Stimulated activated CD8-positive, alpha-beta memory T cell treated with anti-CD3 and anti-CD28 coated beads, Interleukin-15, amount 100 ng/mL, for 1 hour (primary cell): ENCODE measurements around the gene AFAP1.

Source experiments
- DNase-seq: peaks from one replicate; pipeline ENCODE4 v3.0.0-alpha.2; 2020; ENCODE audit warnings: low read depth

Gene AFAP1

GRCh38 chr4:7820031-7820818 lies 119.4 kb downstream of the AFAP1 start:
- DNase-seq = no peak

GRCh38 chr4:7819446-7819845 lies 120.2 kb downstream of the AFAP1 start:
- no peak for DNase-seq

GRCh38 chr4:7818399-7818911 lies 121.2 kb downstream of the AFAP1 start:
- DNase-seq = no peak

- DNase-seq = no peak
Observed at GRCh38 chr4:7817877-7818398, 121.7 kb downstream of the AFAP1 start.

DNA sequence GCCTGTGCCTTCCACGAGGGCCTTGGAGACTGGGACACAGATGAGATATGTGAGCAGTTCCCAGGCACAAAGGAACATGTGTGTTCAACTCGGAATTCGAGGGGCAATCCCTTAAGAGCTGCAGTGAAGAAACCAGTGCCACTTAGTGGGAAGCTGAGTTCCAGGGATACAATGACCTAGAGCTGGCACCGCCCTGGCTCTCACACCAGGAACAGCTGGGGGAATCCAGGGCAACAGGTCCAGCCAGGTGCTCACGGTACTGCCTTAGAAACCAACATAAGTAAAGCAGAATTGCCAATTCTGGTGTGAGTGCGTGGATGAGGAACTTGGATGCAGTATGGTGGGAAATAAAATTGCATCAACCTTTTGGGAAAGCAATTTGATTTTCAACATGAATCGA lies 122.9 kb downstream of the AFAP1 start:
- DNase-seq = no peak

GRCh38 chr4:7815981-7816380 lies 123.7 kb downstream of the AFAP1 start:
- DNase-seq = no peak

GRCh38 chr4:7815562-7815961 lies 124.1 kb downstream of the AFAP1 start:
- no peak for DNase-seq

DNA sequence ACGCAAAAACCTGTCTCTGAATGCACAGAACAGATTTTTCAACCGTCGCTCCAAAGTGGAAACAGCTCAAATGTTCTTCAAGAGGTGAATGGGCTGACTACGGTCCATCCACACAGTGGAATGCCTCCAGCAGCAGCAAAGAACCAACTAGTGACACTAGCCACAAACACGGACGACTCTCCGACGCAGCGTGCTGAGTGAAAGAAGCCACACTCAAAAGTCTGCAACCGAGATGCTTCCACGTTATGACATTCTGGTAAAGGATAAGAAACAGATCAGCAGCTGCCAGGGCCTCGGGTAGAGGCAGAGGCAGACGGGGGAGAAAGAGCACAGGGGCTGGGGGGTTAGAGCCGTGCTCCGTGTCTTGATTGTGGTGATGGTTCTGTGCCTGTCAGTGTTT lies 125.2 kb downstream of the AFAP1 start:
- no peak for DNase-seq

GRCh38 chr4:7813674-7814073 lies 126.0 kb downstream of the AFAP1 start:
- no peak for DNase-seq

DNA sequence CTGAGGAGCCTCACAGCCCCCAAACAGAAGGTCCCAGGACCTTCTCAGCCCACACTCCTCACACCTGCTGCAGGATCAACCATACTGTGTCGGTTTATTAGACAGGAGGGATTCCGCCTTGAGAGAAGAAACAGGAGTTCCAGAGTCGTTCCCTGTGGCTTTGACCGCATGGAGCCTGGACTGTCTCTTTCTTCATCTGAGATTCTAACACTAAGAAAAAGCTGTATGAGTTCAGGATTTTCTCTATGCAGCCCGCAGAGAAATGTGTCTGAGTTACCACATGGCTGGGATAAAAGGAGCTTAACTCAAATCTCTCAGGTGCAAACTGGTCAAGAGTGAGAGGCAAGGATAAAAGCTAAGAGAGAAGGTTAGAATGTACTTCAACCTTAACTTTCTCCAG lies 126.7 kb downstream of the AFAP1 start:
- DNase-seq = no peak

GRCh38 chr4:7812231-7812857 lies 127.3 kb downstream of the AFAP1 start:
- DNase-seq = no peak

GRCh38 chr4:7811536-7812191 lies 128.0 kb downstream of the AFAP1 start:
- no peak for DNase-seq

DNA sequence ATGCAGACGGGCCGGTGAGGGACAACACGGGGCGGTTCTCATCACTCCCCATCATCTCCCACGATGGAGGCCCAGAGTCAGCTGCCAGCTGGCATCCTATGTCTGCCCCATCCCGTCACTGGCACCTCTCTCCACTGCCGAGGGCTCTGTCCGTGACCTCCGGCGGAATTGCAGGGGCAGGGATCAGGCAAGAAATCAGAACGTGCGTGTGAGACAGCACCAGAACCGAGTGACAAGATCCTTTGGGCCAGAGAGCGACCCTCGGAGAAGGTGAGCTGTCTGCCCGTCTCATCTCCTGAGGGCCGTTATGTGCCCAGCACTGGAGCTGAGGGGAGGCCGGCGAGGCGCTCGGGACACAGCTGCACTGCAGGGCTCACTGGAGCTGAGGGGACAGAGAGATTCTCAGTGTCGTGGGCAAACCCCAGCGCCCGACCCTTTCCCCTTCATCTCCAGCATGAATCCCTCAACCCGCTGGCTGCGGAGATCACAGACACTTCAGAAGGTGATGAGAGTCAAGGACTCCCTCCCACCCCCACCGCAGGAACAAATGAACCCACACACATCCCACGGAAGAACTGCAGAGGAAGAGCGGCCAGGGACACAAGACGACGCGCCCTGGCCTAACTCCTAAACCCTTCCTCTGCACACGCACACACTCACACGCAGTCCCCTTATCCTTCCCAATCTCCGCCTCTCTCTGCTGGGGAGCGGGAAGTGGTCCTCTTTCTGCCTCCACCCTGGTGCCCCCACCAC lies 128.7 kb downstream of the AFAP1 start:
- DNase-seq = no peak

- DNase-seq = no peak
Observed at GRCh38 chr4:7808752-7809151, 130.9 kb downstream of the AFAP1 start.

DNA sequence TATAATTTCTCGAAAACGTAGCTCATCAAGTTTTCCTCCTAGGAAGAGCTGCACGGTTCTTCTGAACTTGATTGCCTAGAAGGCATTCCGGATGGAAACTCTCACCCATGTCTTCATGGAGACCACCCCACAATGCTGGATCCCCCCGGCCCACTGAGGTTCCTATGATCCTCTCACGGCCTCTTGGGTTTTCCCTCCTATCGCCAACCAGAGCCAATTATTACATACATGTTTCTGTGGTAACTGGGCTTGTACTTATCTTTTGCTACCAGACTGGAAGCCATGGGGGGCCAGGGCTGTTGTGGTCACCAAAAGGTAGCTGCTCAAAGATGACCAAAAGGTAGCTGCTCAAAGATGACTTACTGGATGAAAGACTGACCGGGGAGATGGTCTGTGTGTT lies 131.5 kb downstream of the AFAP1 start:
- no peak for DNase-seq

GRCh38 chr4:7807351-7807921 lies 132.2 kb downstream of the AFAP1 start:
- DNase-seq = no peak

DNA sequence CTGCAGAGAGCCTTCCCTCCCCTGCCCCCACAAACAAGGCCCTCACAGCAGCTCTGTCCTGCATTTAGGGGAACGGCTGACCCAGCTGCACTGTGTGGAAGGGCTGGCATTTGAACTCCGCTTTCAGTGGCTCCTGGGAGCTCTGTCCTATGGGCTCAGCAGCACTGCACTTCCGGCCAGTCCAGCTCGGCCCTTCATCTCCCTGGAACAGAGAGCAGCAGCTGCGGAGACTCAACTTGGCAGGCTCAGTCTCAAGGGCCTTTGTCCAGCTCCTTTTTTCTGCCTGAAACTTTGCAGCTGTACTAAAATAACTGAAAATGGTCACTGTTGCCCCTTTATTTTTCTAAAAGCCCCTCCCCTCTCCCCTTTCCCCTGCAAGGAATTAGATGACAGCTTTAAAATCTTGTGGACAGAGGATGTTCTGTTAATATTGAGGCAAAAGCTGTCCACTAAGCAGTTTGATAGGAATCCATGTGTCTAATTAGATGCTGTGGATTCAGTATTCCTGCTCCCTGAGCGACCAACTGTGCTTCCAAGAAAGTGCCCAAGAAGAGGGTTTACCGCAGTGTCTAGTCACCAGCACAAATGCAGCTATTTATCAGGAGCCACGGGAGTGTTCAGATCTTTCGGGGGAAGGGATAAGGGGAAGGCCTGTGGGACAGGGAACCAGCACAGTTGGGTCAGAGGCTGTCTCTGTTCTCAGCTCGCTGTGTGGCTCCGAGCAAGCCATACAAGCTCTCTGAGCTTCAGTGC lies 133.1 kb downstream of the AFAP1 start:
- DNase-seq = no peak

DNA sequence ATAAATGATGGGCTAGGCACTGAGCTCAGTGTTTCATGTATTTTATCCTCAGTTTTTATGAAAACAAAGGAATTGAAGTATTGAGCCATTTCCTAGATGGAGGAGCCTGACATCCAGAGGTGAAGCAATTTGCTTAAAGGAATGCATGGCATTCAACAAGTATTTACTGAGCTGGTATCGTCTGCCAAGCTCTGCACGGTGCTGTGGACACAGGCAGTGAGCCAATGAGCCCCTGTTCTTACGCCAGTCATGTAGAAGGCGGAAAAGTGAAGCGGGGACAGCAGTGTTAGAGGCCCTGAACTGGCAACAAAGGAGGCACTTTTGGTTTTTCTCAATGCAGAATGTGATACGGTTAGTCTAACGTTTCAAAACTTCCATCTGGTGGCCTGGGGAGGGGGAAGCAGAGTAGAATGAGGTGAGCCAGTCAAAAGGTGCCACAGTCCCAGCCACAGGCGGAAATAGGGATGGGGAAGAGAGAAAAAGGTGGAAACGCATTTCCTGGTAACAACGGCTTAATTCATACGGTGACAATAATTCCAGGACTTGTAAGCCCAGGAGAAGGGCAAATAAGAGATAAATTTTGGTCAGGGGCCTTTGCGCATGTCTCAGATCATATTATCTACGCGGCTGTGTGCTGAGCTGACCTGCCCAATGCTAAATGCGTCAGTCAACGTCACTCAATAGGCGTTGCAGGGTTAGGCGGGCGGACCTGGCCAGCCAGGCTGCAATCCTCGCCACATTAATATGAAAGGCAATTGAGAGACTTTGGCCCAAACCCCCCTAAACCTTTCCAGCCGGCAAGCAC lies 133.9 kb downstream of the AFAP1 start:
- no peak for DNase-seq

- no peak for DNase-seq
Observed at GRCh38 chr4:7804756-7805385, 134.8 kb downstream of the AFAP1 start.
